ENCODE results near the gene PDK2.

The PDK2 gene

GRCh38 chr17:50139950-50140885 is 45.1 kb downstream of the PDK2 start:
- DNase-seq: peak; percentile 77

- DNase-seq: no peak
Observed at GRCh38 chr17:50141026-50141744, 46.0 kb downstream of the PDK2 start.

GRCh38 chr17:50141745-50142110 is 46.6 kb downstream of the PDK2 start:
- no peak for DNase-seq

- DNase-seq: no peak
Observed at GRCh38 chr17:50143461-50144176, 48.5 kb downstream of the PDK2 start.

- no peak for DNase-seq
Observed at GRCh38 chr17:50144355-50144754, 49.2 kb downstream of the PDK2 start.

- DNase-seq: no peak
Observed at GRCh38 chr17:50144845-50145531, 49.8 kb downstream of the PDK2 start.

GRCh38 chr17:50145532-50146229 is 50.5 kb downstream of the PDK2 start:
- DNase-seq: no peak

- DNase-seq: no peak
Observed at GRCh38 chr17:50146230-50146926, 51.2 kb downstream of the PDK2 start.

- DNase-seq: no peak
Observed at GRCh38 chr17:50146927-50147665, 51.9 kb downstream of the PDK2 start.

- no peak for DNase-seq
Observed at GRCh38 chr17:50147841-50148225, 52.7 kb downstream of the PDK2 start.

GRCh38 chr17:50148226-50149090 is 53.3 kb downstream of the PDK2 start:
- DNase-seq: peak; percentile 80

GRCh38 chr17:50149091-50149416 is 53.9 kb downstream of the PDK2 start:
- DNase-seq: no peak

GRCh38 chr17:50149417-50150353 is 54.5 kb downstream of the PDK2 start:
- DNase-seq: peak; percentile 54

- DNase-seq: peak; percentile 29
Observed at GRCh38 chr17:50150354-50151040, 55.3 kb downstream of the PDK2 start, which contains the start of gene PPP1R9B. TSS of gene PPP1R9B (minus strand) at chr17:50150677. CDS start at chr17:50150513, 164 bp downstream.

- peak; percentile 85 for DNase-seq
Observed at GRCh38 chr17:50151041-50151936, 56.1 kb downstream of the PDK2 start.

GRCh38 chr17:50151937-50152547 is 56.9 kb downstream of the PDK2 start:
- peak; percentile 43 for DNase-seq
